Retinal pigment epithelial cell (primary cell): ENCODE results near the gene AP5S1.

ENCODE experiments used
- DNase-seq: peaks from one replicate; pipeline ENCODE4 v3.0.0-alpha.2; 2010; ENCODE audit warnings: low read depth
- H3K4me3 ChIP-seq: 2 replicates; pipeline ENCODE4 v1.5.1; 2011; ENCODE audit warnings: mild to moderate bottlenecking, low read length, control low read depth, moderate library complexity
- CTCF ChIP-seq: conservative IDR thresholded peaks from 2 replicates; pipeline ENCODE4 v1.5.1; 2011; ENCODE audit warnings: low read depth, low read length, control low read depth, inconsistent platforms

Gene AP5S1

GRCh38 chr20:3865152-3865886, 45.0 kb downstream of the AP5S1 start:
- TF ChIP-seq CTCF = no peak
- no peak for DNase-seq
- no peak overlapping the region for H3K4me3 ChIP-seq

- TF ChIP-seq CTCF = no peak
- no peak for DNase-seq
- H3K4me3 ChIP-seq = no peak overlapping the region
Observed at GRCh38 chr20:3865887-3866407, 45.6 kb downstream of the AP5S1 start.

GRCh38 chr20:3866464-3866863, 46.1 kb downstream of the AP5S1 start:
- H3K4me3 ChIP-seq = no peak overlapping the region
- DNase-seq = no peak
- no peak for TF ChIP-seq CTCF

GRCh38 chr20:3867802-3868201, 47.5 kb downstream of the AP5S1 start:
- no peak overlapping the region for H3K4me3 ChIP-seq
- no peak for DNase-seq
- no peak for TF ChIP-seq CTCF

- TF ChIP-seq CTCF = no peak
- no peak overlapping the region for H3K4me3 ChIP-seq
- DNase-seq = no peak
Observed at GRCh38 chr20:3869839-3870634, 49.7 kb downstream of the AP5S1 start.

GRCh38 chr20:3871550-3872265, 51.4 kb downstream of the AP5S1 start:
- H3K4me3 ChIP-seq = no peak overlapping the region
- TF ChIP-seq CTCF = no peak
- no peak for DNase-seq
